ENCODE measurements around the gene TOR1AIP1. TPM values are rescaled to one million over a fixed set of nuclear protein-coding genes. Genes with fewer than 3 reads are reported as not detected.

Gene TOR1AIP1
- total RNA-seq, 1 donor from 2014 or later = 16.1 TPM

GRCh38 chr1:179875596-179876299 lies 6.3 kb upstream of the TOR1AIP1 start:
- no peaks in the 10 kb centered on the region for H3K27me3 ChIP-seq (ENCODE audit: control insufficient read depth, insufficient read depth, low read length)
- FAIRE-seq = no peak
- H3K36me3 ChIP-seq (ENCODE audit: control insufficient read depth, insufficient read depth, low read length) = peaks cover 5% of the 10 kb centered on the region
- TF ChIP-seq CTCF (IDR thresholded peaks at IDR 0.05; ENCODE audit: insufficient read depth, low read length, severe bottlenecking) = no peak
- no peak for DNase-seq (ENCODE audit: low read depth)
- peak overlapping the region; percentile 79 for H3K4me3 ChIP-seq (ENCODE audit: low read depth, low read length)

- no peak for TF ChIP-seq CTCF (IDR thresholded peaks at IDR 0.05; ENCODE audit: insufficient read depth, low read length, severe bottlenecking)
- DNase-seq (ENCODE audit: low read depth) (peak; percentile 87), FAIRE-seq (no peak)
- H3K4me3 ChIP-seq (ENCODE audit: low read depth, low read length) = peak overlapping the region; percentile 79
- no peaks in the 10 kb centered on the region for H3K27me3 ChIP-seq (ENCODE audit: control insufficient read depth, insufficient read depth, low read length)
- H3K36me3 ChIP-seq (ENCODE audit: control insufficient read depth, insufficient read depth, low read length) = peaks cover 5% of the 10 kb centered on the region
Observed at GRCh38 chr1:179876300-179876715, 5.8 kb upstream of the TOR1AIP1 start.

GRCh38 chr1:179877586-179878265 lies 4.4 kb upstream of the TOR1AIP1 start, which contains the start of gene TOR1AIP2:
Gene TOR1AIP2, minus strand, starts transcription at chr1:179877803. Its CDS starts 25,138 bp downstream, at chr1:179852665.
- peaks cover 5% of the 10 kb centered on the region for H3K36me3 ChIP-seq (ENCODE audit: control insufficient read depth, insufficient read depth, low read length)
- DNase-seq (ENCODE audit: low read depth) = peak; percentile 66
- peak within 1 kb of the TSS; percentile 79 for H3K4me3 ChIP-seq (ENCODE audit: low read depth, low read length)
- FAIRE-seq = no peak
- no peak for TF ChIP-seq CTCF (IDR thresholded peaks at IDR 0.05; ENCODE audit: insufficient read depth, low read length, severe bottlenecking)
- H3K27me3 ChIP-seq (ENCODE audit: control insufficient read depth, insufficient read depth, low read length) = no peaks in the 10 kb centered on the region

- no peak for FAIRE-seq
- no peaks in the 10 kb centered on the region for H3K27me3 ChIP-seq (ENCODE audit: control insufficient read depth, insufficient read depth, low read length)
- no peak for TF ChIP-seq CTCF (IDR thresholded peaks at IDR 0.05; ENCODE audit: insufficient read depth, low read length, severe bottlenecking)
Observed at GRCh38 chr1:179879797-179880196, 2.3 kb upstream of the TOR1AIP1 start.

GRCh38 chr1:179881642-179882252 lies 338 bp upstream of the TOR1AIP1 start:
- TF ChIP-seq CTCF (IDR thresholded peaks at IDR 0.05; ENCODE audit: insufficient read depth, low read length, severe bottlenecking) = no peak
- Histone ChIP-seq H3K27me3 (ENCODE audit: control insufficient read depth, insufficient read depth, low read length) (no peaks in the 10 kb centered on the region), H3K36me3 (ENCODE audit: control insufficient read depth, insufficient read depth, low read length) (peaks cover 3% of the 10 kb centered on the region), H3K4me3 (ENCODE audit: low read depth, low read length) (peak overlapping the region; percentile 53)
- FAIRE-seq (no peak), DNase-seq (ENCODE audit: low read depth) (no peak)

More at GRCh38 chr1:179879797-179880196, 2.3 kb upstream of the TOR1AIP1 start:
- Histone ChIP-seq H3K4me3 (ENCODE audit: low read depth, low read length) (no peak overlapping the region), H3K36me3 (ENCODE audit: control insufficient read depth, insufficient read depth, low read length) (peaks cover 1% of the 10 kb centered on the region)
- DNase-seq (ENCODE audit: low read depth) = no peak
